HepG2 (cell line): ENCODE measurements around the gene IQCE. TPM values are rescaled to one million over a fixed set of nuclear protein-coding genes. Genes with fewer than 3 reads are reported as not detected.

Experiments
- CEBPG ChIP-seq: IDR thresholded peaks from 2 replicates; pipeline ENCODE4 v1.6.1; 2016
- ERF ChIP-seq: IDR thresholded peaks from 2 replicates; pipeline ENCODE4 v1.6.1; 2018; ENCODE audit warnings: missing biosample characterization, missing genetic modification reagents
- FOXP1 ChIP-seq, 2 experiments: fragments of 450-650 bp in 1 of 2; IDR thresholded peaks; 2 replicates each; pipeline ENCODE4 v1.6.1; 2017 to 2018; ENCODE audit warnings: antibody characterized with exemption in 1 of 2
- GMEB2 ChIP-seq: IDR thresholded peaks from 2 replicates; pipeline ENCODE4 v1.6.1; 2016; ENCODE audit warnings: missing biosample characterization, missing genetic modification reagents, low read depth
- KDM2A ChIP-seq: sonication (generic); formaldehyde crosslinking; IDR thresholded peaks from 2 replicates; pipeline ENCODE4 v1.4.0; 2020; ENCODE audit warnings: low read depth, missing genetic modification reagents, borderline replicate concordance
- MAZ ChIP-seq, 2 experiments: sonication (generic) in 1 of 2; formaldehyde crosslinking in 1 of 2; IDR thresholded peaks; 2 replicates each; pipeline versions ENCODE4 v1.5.0 to v1.6.1; 2012 to 2020; ENCODE audit warnings: low read depth in 2 of 2, mild to moderate bottlenecking in 2 of 2, borderline replicate concordance in 1 of 2, improper control_type of control experiment in 1 of 2, low read length in 1 of 2, missing genetic modification reagents in 1 of 2, moderate library complexity in 1 of 2
- MTF2 ChIP-seq: sonication (generic); formaldehyde crosslinking; IDR thresholded peaks from 2 replicates; pipeline ENCODE4 v1.5.0; 2020; ENCODE audit warnings: missing genetic modification reagents, borderline replicate concordance
- MXD4 ChIP-seq: IDR thresholded peaks from 2 replicates; pipeline ENCODE4 v1.6.1; 2016; ENCODE audit warnings: mild to moderate bottlenecking, missing biosample characterization, missing genetic modification reagents
- SALL2 ChIP-seq: sonication (generic); formaldehyde crosslinking; IDR thresholded peaks from 2 replicates; pipeline ENCODE4 v1.8.1; 2023; ENCODE audit warnings: mild to moderate bottlenecking, missing genetic modification reagents, inconsistent platforms
- SP140L ChIP-seq: sonication (generic); formaldehyde crosslinking; IDR thresholded peaks from 2 replicates; pipeline ENCODE4 v1.4.0; 2020; ENCODE audit warnings: missing genetic modification reagents, borderline replicate concordance
- TAF1 ChIP-seq: sonication (generic); formaldehyde crosslinking; IDR thresholded peaks from 2 replicates; pipeline ENCODE4 v1.4.0; 2020; ENCODE audit warnings: missing genetic modification reagents
- TAF15 ChIP-seq: fragments of 200-400 bp; formaldehyde crosslinking; IDR thresholded peaks from one replicate; pipeline ENCODE4 v1.6.1; 2018; ENCODE audit warnings: mild to moderate bottlenecking, low read depth, low read length; ENCODE audit not compliant: poor library complexity, severe bottlenecking
- TEAD2 ChIP-seq: sonication (generic); formaldehyde crosslinking; IDR thresholded peaks from 2 replicates; pipeline ENCODE4 v1.9.0; 2021; ENCODE audit warnings: missing genetic modification reagents
- ZC3H13 ChIP-seq: sonication (generic); formaldehyde crosslinking; IDR thresholded peaks from 2 replicates; pipeline ENCODE4 v1.8.1; 2023; ENCODE audit warnings: mild to moderate bottlenecking, missing genetic modification reagents, moderate library complexity
- ZNF232 ChIP-seq: sonication (generic); formaldehyde crosslinking; IDR thresholded peaks from 2 replicates; pipeline ENCODE4 v1.4.0; 2020; ENCODE audit warnings: missing genetic modification reagents, borderline replicate concordance
- ZNF292 ChIP-seq: sonication (generic); formaldehyde crosslinking; IDR thresholded peaks from 2 replicates; pipeline ENCODE4 v1.8.1; 2022; ENCODE audit warnings: mild to moderate bottlenecking, low read depth, missing genetic modification reagents, borderline replicate concordance
- ZNF549 ChIP-seq: sonication (generic); formaldehyde crosslinking; IDR thresholded peaks from 2 replicates; pipeline ENCODE4 v1.5.0; 2020; ENCODE audit warnings: missing genetic modification reagents
- ZNF777 ChIP-seq: sonication (generic); formaldehyde crosslinking; IDR thresholded peaks from 2 replicates; pipeline ENCODE4 v1.4.0; 2020; ENCODE audit warnings: missing genetic modification reagents
- ZNF891 ChIP-seq: sonication (generic); formaldehyde crosslinking; IDR thresholded peaks from 2 replicates; pipeline ENCODE4 v1.5.0; 2020; ENCODE audit warnings: mild to moderate bottlenecking, missing genetic modification reagents
- polyA plus RNA-seq, 8 experiments: library from polyadenylated mRNA; depleted of rRNA in 3 of 8; stranded (reverse) in 7 of 8; unstranded in 1 of 8; fragments of >200 nt; fragmentation: Illumina TruSeq in 4 of 8; extraction: Trizol in 4 of 8; gene quantifications; 2 replicates each; pipeline versions ENCODE4 v1.2.1 to v1.2.3, GENCODE V29; 2011 to 2016; ENCODE audit warnings: low read depth in 4 of 8, missing spikeins in 1 of 8, mixed read lengths in 1 of 8; ENCODE audit not compliant: insufficient read depth in 1 of 8
- total RNA-seq, 5 experiments: library from RNA; depleted of rRNA; stranded (reverse); fragments of >200 nt; fragmentation: Illumina TruSeq; extraction: Trizol; gene quantifications; 2 replicates each; pipeline ENCODE4 v1.2.3, GENCODE V29; 2016; ENCODE audit warnings: low read depth in 1 of 5
- TF ChIP-seq, protein P1 (sequence below): IDR thresholded peaks from 2 replicates; pipeline ENCODE4 v1.6.1; 2016; ENCODE audit warnings: mild to moderate bottlenecking, missing biosample characterization, missing genetic modification reagents
- TF ChIP-seq, protein P2 (sequence below): sonication (generic); formaldehyde crosslinking; conservative IDR thresholded peaks from 2 replicates; pipeline ENCODE4 v1.4.0; 2020; ENCODE audit warnings: mild to moderate bottlenecking, missing genetic modification reagents, moderate library complexity
- TF ChIP-seq, protein P3 (sequence below): sonication (generic); formaldehyde crosslinking; IDR thresholded peaks from 2 replicates; pipeline ENCODE4 v1.4.0; 2020; ENCODE audit warnings: missing genetic modification reagents

The IQCE gene
- total and polyA plus RNA-seq, 2 of the 13 experiments (the other 11 are each of a cell fraction or from before 2014, with no cell fraction given), result 1.5 to 2.5 TPM

DNA sequence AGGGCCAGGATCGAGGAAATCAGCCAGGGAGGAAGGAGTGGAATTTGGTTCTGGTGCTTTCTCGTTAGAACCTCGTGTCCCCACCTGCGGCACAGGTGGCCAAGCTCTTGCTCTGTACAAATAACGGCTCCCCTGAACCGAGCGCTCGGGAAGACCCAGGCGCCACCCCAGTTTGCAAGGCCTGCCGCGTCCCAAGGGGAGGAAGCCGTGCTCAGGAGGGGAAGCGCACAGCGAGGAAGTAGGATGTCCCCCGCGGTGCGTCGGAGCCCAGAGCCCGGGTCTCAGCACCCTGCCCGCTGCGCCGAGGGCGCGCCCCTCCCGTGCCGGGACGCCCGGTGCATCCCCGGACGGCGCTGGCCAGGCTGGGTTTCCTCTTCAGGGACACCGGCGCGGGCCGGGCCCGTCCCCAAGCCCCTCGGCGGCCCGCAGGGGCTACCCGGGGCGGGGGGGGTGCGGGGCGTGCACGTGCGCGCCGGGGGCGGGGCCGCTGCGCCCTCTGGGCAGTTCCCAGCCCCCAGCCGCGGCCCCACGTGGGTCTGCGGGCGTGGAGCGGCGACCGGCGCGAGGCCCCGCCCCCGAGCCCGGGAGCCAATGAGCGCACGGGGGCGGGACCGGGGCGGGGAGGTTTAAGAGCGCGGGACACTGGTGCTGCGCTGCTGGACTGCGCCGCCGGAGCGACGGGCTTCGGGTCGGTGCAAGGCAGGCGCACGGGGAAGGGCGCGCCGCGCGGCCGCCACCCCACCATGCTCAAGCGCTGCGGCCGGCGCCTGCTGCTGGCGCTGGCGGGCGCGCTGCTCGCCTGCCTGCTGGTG is 39.5 kb upstream of the IQCE start, which contains the start of gene LFNG (continued):
- TF ChIP-seq FOXP1 (IDR thresholded peaks at IDR 0.05) (no peak), FOXP1 (CRISPR knock-in tag; IDR thresholded peaks at IDR 0.05) (no peak), MTF2 (CRISPR knock-in tag) (peak; percentile 50; the same call in 1 of the 2 replicates), ZNF777 (CRISPR knock-in tag) (peak; percentile 70), ZNF292 (CRISPR knock-in tag) (no peak), ZNF232 (CRISPR knock-in tag) (no peak), SP140L (CRISPR knock-in tag) (no peak), ZNF549 (CRISPR knock-in tag) (no peak), KDM2A (0 out of 2 replicates have a peak, but pooled peaks have one; percentile 1), TAF15 (no peak), CEBPG (CRISPR knock-in tag) (no peak), GMEB2 (CRISPR knock-in tag) (no peak), TEAD2 (CRISPR knock-in tag) (no peak), SALL2 (CRISPR knock-in tag) (peak; percentile 50; the same call in 1 of the 2 replicates), TAF1 (peak; percentile 57; the same call in 1 of the 2 replicates), ZNF891 (CRISPR knock-in tag) (no peak), MXD4 (CRISPR knock-in tag) (peak; percentile 42; the same call in 1 of the 2 replicates), MAZ (IDR thresholded peaks at IDR 0.05; ENCODE audit: borderline replicate concordance, low read depth, low read length) (no peak), MAZ (CRISPR knock-in tag; IDR thresholded peaks at IDR 0.05; ENCODE audit: low read depth) (0 out of 2 replicates have a peak, but pooled peaks have one; percentile 8), ERF (peak; percentile 28; the same call in 1 of the 2 replicates), ZC3H13 (CRISPR knock-in tag) (no peak)
- TF ChIP-seq, protein P1, sequence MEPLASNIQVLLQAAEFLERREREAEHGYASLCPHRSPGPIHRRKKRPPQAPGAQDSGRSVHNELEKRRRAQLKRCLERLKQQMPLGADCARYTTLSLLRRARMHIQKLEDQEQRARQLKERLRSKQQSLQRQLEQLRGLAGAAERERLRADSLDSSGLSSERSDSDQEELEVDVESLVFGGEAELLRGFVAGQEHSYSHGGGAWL, result peak; percentile 27; the same call in 1 of the 2 replicates
- TF ChIP-seq, protein P2, sequence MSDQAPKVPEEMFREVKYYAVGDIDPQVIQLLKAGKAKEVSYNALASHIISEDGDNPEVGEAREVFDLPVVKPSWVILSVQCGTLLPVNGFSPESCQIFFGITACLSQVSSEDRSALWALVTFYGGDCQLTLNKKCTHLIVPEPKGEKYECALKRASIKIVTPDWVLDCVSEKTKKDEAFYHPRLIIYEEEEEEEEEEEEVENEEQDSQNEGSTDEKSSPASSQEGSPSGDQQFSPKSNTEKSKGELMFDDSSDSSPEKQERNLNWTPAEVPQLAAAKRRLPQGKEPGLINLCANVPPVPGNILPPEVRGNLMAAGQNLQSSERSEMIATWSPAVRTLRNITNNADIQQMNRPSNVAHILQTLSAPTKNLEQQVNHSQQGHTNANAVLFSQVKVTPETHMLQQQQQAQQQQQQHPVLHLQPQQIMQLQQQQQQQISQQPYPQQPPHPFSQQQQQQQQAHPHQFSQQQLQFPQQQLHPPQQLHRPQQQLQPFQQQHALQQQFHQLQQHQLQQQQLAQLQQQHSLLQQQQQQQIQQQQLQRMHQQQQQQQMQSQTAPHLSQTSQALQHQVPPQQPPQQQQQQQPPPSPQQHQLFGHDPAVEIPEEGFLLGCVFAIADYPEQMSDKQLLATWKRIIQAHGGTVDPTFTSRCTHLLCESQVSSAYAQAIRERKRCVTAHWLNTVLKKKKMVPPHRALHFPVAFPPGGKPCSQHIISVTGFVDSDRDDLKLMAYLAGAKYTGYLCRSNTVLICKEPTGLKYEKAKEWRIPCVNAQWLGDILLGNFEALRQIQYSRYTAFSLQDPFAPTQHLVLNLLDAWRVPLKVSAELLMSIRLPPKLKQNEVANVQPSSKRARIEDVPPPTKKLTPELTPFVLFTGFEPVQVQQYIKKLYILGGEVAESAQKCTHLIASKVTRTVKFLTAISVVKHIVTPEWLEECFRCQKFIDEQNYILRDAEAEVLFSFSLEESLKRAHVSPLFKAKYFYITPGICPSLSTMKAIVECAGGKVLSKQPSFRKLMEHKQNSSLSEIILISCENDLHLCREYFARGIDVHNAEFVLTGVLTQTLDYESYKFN (CRISPR knock-in tag), result no peak
- TF ChIP-seq, protein P3, sequence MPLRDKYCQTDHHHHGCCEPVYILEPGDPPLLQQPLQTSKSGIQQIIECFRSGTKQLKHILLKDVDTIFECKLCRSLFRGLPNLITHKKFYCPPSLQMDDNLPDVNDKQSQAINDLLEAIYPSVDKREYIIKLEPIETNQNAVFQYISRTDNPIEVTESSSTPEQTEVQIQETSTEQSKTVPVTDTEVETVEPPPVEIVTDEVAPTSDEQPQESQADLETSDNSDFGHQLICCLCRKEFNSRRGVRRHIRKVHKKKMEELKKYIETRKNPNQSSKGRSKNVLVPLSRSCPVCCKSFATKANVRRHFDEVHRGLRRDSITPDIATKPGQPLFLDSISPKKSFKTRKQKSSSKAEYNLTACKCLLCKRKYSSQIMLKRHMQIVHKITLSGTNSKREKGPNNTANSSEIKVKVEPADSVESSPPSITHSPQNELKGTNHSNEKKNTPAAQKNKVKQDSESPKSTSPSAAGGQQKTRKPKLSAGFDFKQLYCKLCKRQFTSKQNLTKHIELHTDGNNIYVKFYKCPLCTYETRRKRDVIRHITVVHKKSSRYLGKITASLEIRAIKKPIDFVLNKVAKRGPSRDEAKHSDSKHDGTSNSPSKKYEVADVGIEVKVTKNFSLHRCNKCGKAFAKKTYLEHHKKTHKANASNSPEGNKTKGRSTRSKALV (CRISPR knock-in tag), result peak; percentile 80; the same call in 1 of the 2 replicates
